Aorta (tissue), 5 donors: ENCODE measurements around the gene SEMA4B. TPM values are rescaled to one million over a fixed set of nuclear protein-coding genes. Genes with fewer than 3 reads are reported as not detected.
A peak's percentile ranks its signal among the peaks of the same experiment; 100 is the strongest.

Experiments used
- ATAC-seq: fragments of 200-7000 bp; cut with Tn5 transposase; one replicate; pipeline ENCODE4 v1.9.1; 2022; ENCODE audit warnings: moderate library complexity; ENCODE audit not compliant: low FRiP score
- DNase-seq, 2 donors: peaks; one replicate each; pipeline ENCODE4 v3.0.0-alpha.2; 2020
- H3K27ac ChIP-seq, 2 donors: one replicate each; pipeline ENCODE4 v1.5.1; 2013; ENCODE audit warnings: low read length in 2 of 2, mild to moderate bottlenecking in 2 of 2, moderate library complexity in 2 of 2, control low read depth in 1 of 2, inconsistent platforms in 1 of 2, low read depth in 1 of 2
- H3K27me3 ChIP-seq, 2 donors: one replicate each; pipeline ENCODE4 v1.6.1; 2013; ENCODE audit warnings: control low read depth in 1 of 2, low read length in 1 of 2, mild to moderate bottlenecking in 1 of 2, moderate library complexity in 1 of 2; ENCODE audit not compliant: insufficient read depth in 2 of 2, control insufficient read depth in 1 of 2
- H3K36me3 ChIP-seq, 2 donors: one replicate each; pipeline ENCODE4 v1.6.1; 2013; ENCODE audit warnings: control low read depth in 1 of 2, low read length in 1 of 2, mild to moderate bottlenecking in 1 of 2; ENCODE audit not compliant: insufficient read depth in 2 of 2, control insufficient read depth in 1 of 2
- H3K4me1 ChIP-seq, 2 donors: one replicate each; pipeline ENCODE4 v1.6.1; 2013; ENCODE audit warnings: low read length in 2 of 2, control low read depth in 1 of 2, mild to moderate bottlenecking in 1 of 2, moderate library complexity in 1 of 2; ENCODE audit not compliant: insufficient read depth in 2 of 2, control insufficient read depth in 1 of 2
- H3K4me3 ChIP-seq, 2 donors: one replicate each; pipeline ENCODE4 v1.5.1; 2013; ENCODE audit warnings: low read length in 2 of 2, control low read depth in 1 of 2, mild to moderate bottlenecking in 1 of 2
- H3K9me3 ChIP-seq: one replicate; pipeline ENCODE4 v1.6.1; 2013; ENCODE audit warnings: mild to moderate bottlenecking, low read length; ENCODE audit not compliant: control insufficient read depth
- WGBS, 2 donors: extraction: QIAGEN DNeasy Blood & Tissue Kit; methylation state at CpG; one replicate each; pipeline ENCODE4 v1.1.7; 2013; 5-methylcytosine and 5-hydroxymethylcytosine counted together
- intact Hi-C, 2 donors: fragments of 100-400 bp; cut with DNase I; formaldehyde crosslinking; loops; one replicate each; pipeline versions ENCODE4 v1.14.2 to v1.15.0; 2022
- polyA plus RNA-seq, 2 donors: library from polyadenylated mRNA; stranded (reverse); fragments of 200-250 nt; gene quantifications; one replicate each; pipeline ENCODE4 v1.2.3, GENCODE V29; 2013
- total RNA-seq, 2 donors: library from RNA; stranded (reverse); fragmentation: NEBNext Ultra II Directional; extraction: Animal tissue kit (Norgen Biotek cat#: 25700); gene quantifications; one replicate each; pipeline ENCODE4 v1.2.1, GENCODE V29; 2021
- donor health status: healthy with polysubstance abuse.
- donor health status: Bipolar disorder and iron deficiency.
- donor health status: DM: no; HTN: no; CAD: no.
- donor health status: DM: no; HTN: no; CAD: no.
- donor health status: DM: yes; HTN: yes; CAD: no.

The SEMA4B gene
- total and polyA plus RNA-seq, 4 donors = 9.7 to 30.4 (median 15.1) TPM

- H3K4me1 ChIP-seq = no peaks in the 10 kb centered on the region
- DNase-seq (peak in 1 of 2 donors; percentile 24), ATAC-seq (no peak)
- intact Hi-C loops = no loop called here
- H3K4me3 ChIP-seq = no peak overlapping the region
- H3K27me3 ChIP-seq = no peaks in the 10 kb centered on the region
- 80 to 82% methylated on average over 9 of the region's 9 CpGs for WGBS, 2 donors
- H3K9me3 ChIP-seq = no peaks in the 10 kb centered on the region
- H3K36me3 ChIP-seq = no peaks in the 10 kb centered on the region
- H3K27ac ChIP-seq = no peak overlapping the region
Observed at GRCh38 chr15:90209591-90209990, 8.5 kb downstream of the SEMA4B start.

- H3K9me3 ChIP-seq = no peaks in the 10 kb centered on the region
- H3K4me1 ChIP-seq = no peaks in the 10 kb centered on the region
- WGBS, 2 donors = 85 to 89% methylated on average over 8 of the region's 8 CpGs
- no peak overlapping the region for H3K4me3 ChIP-seq
- no peaks in the 10 kb centered on the region for H3K27me3 ChIP-seq
- no peak overlapping the region for H3K27ac ChIP-seq
- ATAC-seq (no peak), DNase-seq (peak in 1 of 2 donors; percentile 36)
- intact Hi-C loops = no loop called here
- no peaks in the 10 kb centered on the region for H3K36me3 ChIP-seq
Observed at GRCh38 chr15:90210593-90210992, 9.5 kb downstream of the SEMA4B start.

GRCh38 chr15:90211009-90211408 lies 9.9 kb downstream of the SEMA4B start:
- Histone ChIP-seq H3K27ac (no peak overlapping the region), H3K27me3 (no peaks in the 10 kb centered on the region), H3K4me1 (no peaks in the 10 kb centered on the region), H3K4me3 (no peak overlapping the region), H3K9me3 (no peaks in the 10 kb centered on the region), H3K36me3 (no peaks in the 10 kb centered on the region)
- WGBS, 2 donors = 93 to 99% methylated on average over 9 of the region's 9 CpGs
- DNase-seq (peak in 1 of 2 donors; percentile 35), ATAC-seq (no peak)
- intact Hi-C loops = no loop called here

GRCh38 chr15:90211440-90212143 lies 10.5 kb downstream of the SEMA4B start:
- ATAC-seq (no peak), DNase-seq (peak in 1 of 2 donors; percentile 50)
- Histone ChIP-seq H3K36me3 (no peaks in the 10 kb centered on the region), H3K27ac (no peak overlapping the region), H3K9me3 (no peaks in the 10 kb centered on the region), H3K27me3 (no peaks in the 10 kb centered on the region), H3K4me1 (no peaks in the 10 kb centered on the region), H3K4me3 (no peak overlapping the region)
- intact Hi-C loops = no loop called here
- 72% methylated on average over 10 to 13 of the region's 13 CpGs for WGBS, 2 donors

- Histone ChIP-seq H3K36me3 (no peaks in the 10 kb centered on the region), H3K27ac (no peak overlapping the region), H3K9me3 (no peaks in the 10 kb centered on the region), H3K4me3 (no peak overlapping the region), H3K4me1 (no peaks in the 10 kb centered on the region), H3K27me3 (no peaks in the 10 kb centered on the region)
- DNase-seq (peak in 1 of 2 donors; percentile 49), ATAC-seq (peak; percentile 27)
- intact Hi-C loops = no loop called here
- WGBS, 2 donors = 76 to 77% methylated on average over 35 of the region's 35 CpGs
Observed at GRCh38 chr15:90212221-90213098, 11.3 kb downstream of the SEMA4B start.

- 69 to 70% methylated on average over 12 of the region's 12 CpGs for WGBS, 2 donors
- no peaks in the 10 kb centered on the region for H3K4me1 ChIP-seq
Observed at GRCh38 chr15:90213122-90213817, 12.1 kb downstream of the SEMA4B start.

GRCh38 chr15:90213818-90214204 lies 12.7 kb downstream of the SEMA4B start:
- H3K4me1 ChIP-seq = no peaks in the 10 kb centered on the region

More at GRCh38 chr15:90213122-90213817, 12.1 kb downstream of the SEMA4B start:
- Histone ChIP-seq H3K27ac (no peak overlapping the region), H3K9me3 (no peaks in the 10 kb centered on the region), H3K4me3 (no peak overlapping the region), H3K36me3 (no peaks in the 10 kb centered on the region), H3K27me3 (no peaks in the 10 kb centered on the region)
- peak in 1 of 2 donors; percentile 36 for DNase-seq
- intact Hi-C loops = no loop called here
- no peak for ATAC-seq

GRCh38 chr15:90214553-90215196 lies 13.5 kb downstream of the SEMA4B start:
- Histone ChIP-seq H3K4me3 (no peak overlapping the region), H3K27me3 (no peaks in the 10 kb centered on the region), H3K9me3 (no peaks in the 10 kb centered on the region), H3K4me1 (no peaks in the 10 kb centered on the region), H3K27ac (no peak overlapping the region), H3K36me3 (no peaks in the 10 kb centered on the region)
- DNase-seq (peak in 1 of 2 donors; percentile 26), ATAC-seq (no peak)
- intact Hi-C loops = no loop called here
- WGBS, 2 donors = 83 to 84% methylated on average over 8 of the region's 8 CpGs

More at GRCh38 chr15:90213818-90214204, 12.7 kb downstream of the SEMA4B start:
- ATAC-seq (no peak), DNase-seq (peak in 1 of 2 donors; percentile 35)
- H3K9me3 ChIP-seq = no peaks in the 10 kb centered on the region
- intact Hi-C loops = no loop called here
- 94 to 97% methylated on average over 11 of the region's 11 CpGs for WGBS, 2 donors
- H3K27me3 ChIP-seq = no peaks in the 10 kb centered on the region
- H3K4me3 ChIP-seq = no peak overlapping the region
- no peak overlapping the region for H3K27ac ChIP-seq
- H3K36me3 ChIP-seq = no peaks in the 10 kb centered on the region
